MM.1S (cell line): Measurements from ENCODE around the gene MAPK10.

ENCODE experiments used
- DNase-seq: peaks from one replicate; pipeline ENCODE4 v3.0.0-alpha.2; 2015
- H2AFZ ChIP-seq: fragments of 300-600 bp; sonication (generic); 2 replicates; pipeline ENCODE4 v1.6.0; 2016; ENCODE audit warnings: antibody characterized with exemption, low read length
- H3F3A ChIP-seq: fragments of 300-600 bp; sonication (generic); 2 replicates; pipeline ENCODE4 v1.6.1; 2016; ENCODE audit warnings: mild to moderate bottlenecking, antibody characterized with exemption, low read length, moderate library complexity, mixed read lengths; ENCODE audit not compliant: insufficient read depth
- H3K27ac ChIP-seq: fragments of 300-600 bp; sonication (generic); 2 replicates; pipeline ENCODE4 v1.5.1; 2016; ENCODE audit warnings: mild to moderate bottlenecking, low read length
- H3K27me3 ChIP-seq: fragments of 300-600 bp; sonication (generic); replicated peaks from 2 replicates; pipeline ENCODE4 v1.6.0; 2016; ENCODE audit warnings: low read length; ENCODE audit not compliant: insufficient read depth
- H3K36me3 ChIP-seq: fragments of 300-600 bp; sonication (generic); replicated peaks from 2 replicates; pipeline ENCODE4 v1.6.1; 2016; ENCODE audit warnings: mild to moderate bottlenecking, low read length, mixed read lengths; ENCODE audit not compliant: insufficient read depth
- H3K4me1 ChIP-seq: fragments of 300-600 bp; sonication (generic); 2 replicates; pipeline ENCODE4 v1.6.1; 2016; ENCODE audit warnings: low read length, mixed read lengths
- H3K4me2 ChIP-seq: fragments of 300-600 bp; sonication (generic); 2 replicates; pipeline ENCODE4 v1.6.0; 2016; ENCODE audit warnings: low read depth, low read length
- H3K4me3 ChIP-seq: fragments of 300-600 bp; sonication (generic); 2 replicates; pipeline ENCODE4 v1.5.1; 2016; ENCODE audit warnings: low read length, mixed read lengths
- H3K79me2 ChIP-seq: fragments of 300-600 bp; sonication (generic); 2 replicates; pipeline ENCODE4 v1.6.1; 2016; ENCODE audit warnings: mixed run types, low read length, mixed read lengths
- H3K9ac ChIP-seq: fragments of 300-600 bp; sonication (generic); 2 replicates; pipeline ENCODE4 v1.6.1; 2016; ENCODE audit warnings: low read length, mixed read lengths
- H3K9me2 ChIP-seq: fragments of 300-600 bp; sonication (generic); replicated peaks from 2 replicates; pipeline ENCODE4 v1.6.1; 2016; ENCODE audit warnings: mild to moderate bottlenecking, low read length, mixed read lengths; ENCODE audit not compliant: insufficient read depth
- H3K9me3 ChIP-seq: fragments of 300-600 bp; sonication (generic); replicated peaks from 2 replicates; pipeline ENCODE4 v1.6.1; 2016; ENCODE audit warnings: mild to moderate bottlenecking, low read length, mixed read lengths; ENCODE audit not compliant: insufficient read depth
- H4K20me1 ChIP-seq: fragments of 300-600 bp; sonication (generic); 2 replicates; pipeline ENCODE4 v1.6.1; 2016; ENCODE audit warnings: mild to moderate bottlenecking, low read length, moderate library complexity, mixed read lengths; ENCODE audit not compliant: insufficient read depth
- EZH2 ChIP-seq: fragments of 300-600 bp; sonication (generic); optimal IDR thresholded peaks from 2 replicates; pipeline ENCODE3; 2017; ENCODE audit warnings: low read depth, mild to moderate bottlenecking, antibody characterized with exemption, low read length, mixed read lengths
- EZH2phosphoT487 ChIP-seq: fragments of 300-600 bp; sonication (generic); IDR thresholded peaks from 2 replicates; pipeline ENCODE4 v1.6.1; 2018; ENCODE audit warnings: antibody characterized with exemption, low read length
- TF ChIP-seq, protein P1 (sequence below): fragments of 300-600 bp; sonication (generic); IDR thresholded peaks from 2 replicates; pipeline ENCODE4 v1.5.1; 2016; ENCODE audit warnings: antibody characterized with exemption, low read length, mixed read lengths

MAPK10 gene

DNA sequence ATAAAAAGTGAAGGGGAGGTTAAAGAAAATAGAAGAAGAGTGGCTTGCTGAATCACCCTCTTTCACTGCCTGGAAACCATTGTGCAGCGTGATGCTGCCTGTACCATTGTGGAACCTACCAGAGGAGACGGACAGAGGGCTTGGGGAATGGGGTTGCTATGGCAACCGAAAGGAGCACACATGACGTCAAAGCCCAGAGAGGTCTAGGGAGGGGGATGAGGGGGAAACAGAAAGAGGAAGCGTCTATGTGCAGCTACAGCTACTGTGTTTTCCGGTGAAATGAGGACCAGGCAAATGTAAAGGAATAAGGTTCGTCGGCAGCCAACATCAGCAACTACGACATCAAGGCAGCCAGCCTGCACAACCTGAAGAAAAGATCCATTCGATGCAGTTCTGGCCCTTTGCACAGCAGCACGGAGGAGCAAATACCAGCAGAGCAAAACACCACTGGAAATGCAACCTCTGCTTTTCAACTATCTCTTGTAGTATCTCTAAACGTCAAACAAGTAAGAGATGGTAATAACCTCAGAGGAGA is at the start of gene MAPK10:
Gene MAPK10 (minus strand): TSS at position 110 of the 535 bp plus-strand sequence.
- H3K9me3 ChIP-seq, result no peaks in the 10 kb centered on the region
- DNase-seq, result peak; percentile 97
- H3K9me2 ChIP-seq, result no peaks in the 10 kb centered on the region
- TF ChIP-seq EZH2 (no peak), EZH2phosphoT487 (no peak)
- TF ChIP-seq, protein P1, sequence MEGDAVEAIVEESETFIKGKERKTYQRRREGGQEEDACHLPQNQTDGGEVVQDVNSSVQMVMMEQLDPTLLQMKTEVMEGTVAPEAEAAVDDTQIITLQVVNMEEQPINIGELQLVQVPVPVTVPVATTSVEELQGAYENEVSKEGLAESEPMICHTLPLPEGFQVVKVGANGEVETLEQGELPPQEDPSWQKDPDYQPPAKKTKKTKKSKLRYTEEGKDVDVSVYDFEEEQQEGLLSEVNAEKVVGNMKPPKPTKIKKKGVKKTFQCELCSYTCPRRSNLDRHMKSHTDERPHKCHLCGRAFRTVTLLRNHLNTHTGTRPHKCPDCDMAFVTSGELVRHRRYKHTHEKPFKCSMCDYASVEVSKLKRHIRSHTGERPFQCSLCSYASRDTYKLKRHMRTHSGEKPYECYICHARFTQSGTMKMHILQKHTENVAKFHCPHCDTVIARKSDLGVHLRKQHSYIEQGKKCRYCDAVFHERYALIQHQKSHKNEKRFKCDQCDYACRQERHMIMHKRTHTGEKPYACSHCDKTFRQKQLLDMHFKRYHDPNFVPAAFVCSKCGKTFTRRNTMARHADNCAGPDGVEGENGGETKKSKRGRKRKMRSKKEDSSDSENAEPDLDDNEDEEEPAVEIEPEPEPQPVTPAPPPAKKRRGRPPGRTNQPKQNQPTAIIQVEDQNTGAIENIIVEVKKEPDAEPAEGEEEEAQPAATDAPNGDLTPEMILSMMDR, result no peak
- peak within 1 kb of the TSS; percentile 77 for H3K4me2 ChIP-seq
- peak within 1 kb of the TSS; percentile 75 for H2AFZ ChIP-seq
- no peaks in the 10 kb centered on the region for H3K36me3 ChIP-seq
- H3K4me1 ChIP-seq, result peaks cover 8% of the 10 kb centered on the region
- H3F3A ChIP-seq, result peaks cover 9% of the 10 kb centered on the region; the same call in 1 of the 2 replicates
- H3K27ac ChIP-seq, result peak within 1 kb of the TSS; percentile 75
- H3K4me3 ChIP-seq, result peak within 1 kb of the TSS; percentile 50
- no peaks in the 10 kb centered on the region for H4K20me1 ChIP-seq
- H3K9ac ChIP-seq, result peak within 1 kb of the TSS; percentile 54; the same call in 1 of the 2 replicates
- no peaks in the 10 kb centered on the region for H3K79me2 ChIP-seq
- no peaks in the 10 kb centered on the region for H3K27me3 ChIP-seq

DNA sequence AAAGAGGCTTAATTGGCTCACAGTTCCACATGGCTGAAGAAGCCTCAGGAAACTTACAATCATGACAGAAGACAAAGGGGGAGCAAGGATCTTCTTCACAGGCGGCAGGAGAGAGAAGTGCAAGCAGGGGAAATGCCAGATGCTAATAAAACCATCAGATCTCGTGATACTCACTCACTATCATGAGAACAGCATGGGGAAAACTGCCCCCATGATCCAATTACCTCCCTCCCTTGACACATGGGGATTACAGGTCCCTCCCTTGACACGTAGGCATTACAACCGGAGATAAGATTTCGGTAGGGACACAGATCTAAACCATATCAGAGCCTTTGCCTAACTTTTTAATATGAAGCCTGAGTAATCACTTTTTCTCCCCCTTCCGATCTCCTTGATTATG is 43.7 kb upstream of the MAPK10 start:
- H3K36me3 ChIP-seq, result no peaks in the 10 kb centered on the region
- H3K4me2 ChIP-seq, result no peak overlapping the region
- H3K79me2 ChIP-seq, result no peaks in the 10 kb centered on the region
- no peak overlapping the region for H3K27ac ChIP-seq
- H2AFZ ChIP-seq, result no peak overlapping the region
- H3K9me3 ChIP-seq, result no peaks in the 10 kb centered on the region
- H3K27me3 ChIP-seq, result 0 out of 2 replicates have a peak, but pooled peaks cover 4% of the 10 kb centered on the region
- H3K4me1 ChIP-seq, result peaks cover 11% of the 10 kb centered on the region
- DNase-seq, result no peak
- no peak overlapping the region for H3K9ac ChIP-seq
- H3K9me2 ChIP-seq, result no peaks in the 10 kb centered on the region
- no peak overlapping the region for H3K4me3 ChIP-seq
- no peaks in the 10 kb centered on the region for H4K20me1 ChIP-seq
- peaks cover 3% of the 10 kb centered on the region; the same call in 1 of the 2 replicates for H3F3A ChIP-seq
- TF ChIP-seq EZH2phosphoT487 (no peak), EZH2 (no peak)
- TF ChIP-seq, protein P1, result no peak

DNA sequence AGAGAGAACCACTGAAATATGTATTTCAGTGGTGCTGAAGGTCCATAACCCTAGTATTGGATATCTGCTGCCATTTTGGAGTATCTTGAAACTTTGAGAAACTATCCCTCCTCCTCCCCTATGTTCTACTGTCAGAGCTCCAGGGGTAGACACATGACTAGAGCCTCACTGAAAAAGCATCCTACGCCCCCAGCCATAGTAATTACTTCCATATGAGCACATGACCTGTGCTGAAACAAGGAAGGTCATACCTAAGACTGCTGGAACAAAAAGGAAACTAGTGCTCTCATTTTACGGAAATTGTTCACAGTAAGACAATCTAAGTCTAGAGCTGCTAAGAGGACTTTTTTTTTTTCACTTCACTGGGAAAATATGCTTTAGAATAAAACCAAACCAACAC is 42.0 kb upstream of the MAPK10 start:
- Histone ChIP-seq H3K79me2 (no peaks in the 10 kb centered on the region), H3K9ac (no peak overlapping the region), H3K27me3 (0 out of 2 replicates have a peak, but pooled peaks cover 4% of the 10 kb centered on the region), H3K4me2 (no peak overlapping the region), H3K4me1 (peaks cover 17% of the 10 kb centered on the region), H3K36me3 (no peaks in the 10 kb centered on the region), H3K27ac (no peak overlapping the region), H2AFZ (no peak overlapping the region), H3F3A (peaks cover 6% of the 10 kb centered on the region), H3K9me3 (no peaks in the 10 kb centered on the region), H3K9me2 (no peaks in the 10 kb centered on the region), H3K4me3 (no peak overlapping the region), H4K20me1 (no peaks in the 10 kb centered on the region)
- no peak for DNase-seq
- TF ChIP-seq, protein P1, result no peak
- TF ChIP-seq EZH2, result no peak
- no peak for TF ChIP-seq EZH2phosphoT487
